ENCODE results near the gene MARVELD1. TPM values are rescaled to one million over a fixed set of nuclear protein-coding genes. Genes with fewer than 3 reads are reported as not detected.

Gene MARVELD1
- total and polyA plus RNA-seq, 2 of the 13 experiments (the other 11 are each of a cell fraction or from before 2014, with no cell fraction given), result not detected

DNA sequence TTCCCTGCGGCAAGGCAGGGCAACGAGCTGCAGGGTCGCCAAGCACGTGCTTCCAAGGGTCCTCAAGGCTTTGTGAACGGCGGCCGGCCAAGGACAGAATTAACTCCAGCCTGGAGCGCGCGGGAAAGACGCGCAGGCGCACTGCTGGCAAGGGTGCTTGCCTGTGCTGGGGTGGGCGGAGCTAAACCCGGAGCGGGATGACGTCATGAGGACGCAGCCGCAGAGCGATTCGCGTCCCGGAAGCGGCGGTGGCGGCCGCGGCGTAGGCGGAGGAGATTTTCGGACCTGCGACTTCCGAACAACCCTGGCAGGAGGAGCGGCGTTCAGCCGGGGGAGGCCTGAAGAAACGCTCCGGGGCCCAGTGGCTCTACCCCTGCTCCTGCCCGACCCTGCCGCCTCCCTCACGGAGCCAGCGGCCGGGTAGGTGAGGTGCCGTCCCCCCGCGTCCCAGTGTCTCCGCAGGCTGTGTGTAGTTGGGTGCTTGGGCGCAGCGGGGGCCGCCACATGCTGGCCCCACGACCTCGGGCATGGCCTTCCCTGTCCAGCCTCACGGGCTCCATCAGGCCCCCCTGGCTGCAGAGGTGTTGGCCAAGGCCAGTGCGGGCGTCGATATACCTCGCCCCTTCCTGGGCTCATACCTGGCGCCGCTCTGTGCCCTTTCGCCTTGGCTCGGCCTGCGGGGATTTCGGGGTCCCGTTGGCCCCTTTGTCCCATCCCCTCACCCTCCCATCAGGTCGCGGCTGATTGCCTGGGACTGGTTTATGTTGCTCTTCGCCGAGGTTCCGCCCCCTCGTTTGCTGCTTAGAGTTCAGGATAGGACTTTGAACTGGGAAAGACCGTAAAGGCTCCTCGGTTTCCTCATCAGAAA lies 23.6 kb downstream of the MARVELD1 start, which contains the start of gene ZFYVE27 (continued):
- TF ChIP-seq, protein P1, sequence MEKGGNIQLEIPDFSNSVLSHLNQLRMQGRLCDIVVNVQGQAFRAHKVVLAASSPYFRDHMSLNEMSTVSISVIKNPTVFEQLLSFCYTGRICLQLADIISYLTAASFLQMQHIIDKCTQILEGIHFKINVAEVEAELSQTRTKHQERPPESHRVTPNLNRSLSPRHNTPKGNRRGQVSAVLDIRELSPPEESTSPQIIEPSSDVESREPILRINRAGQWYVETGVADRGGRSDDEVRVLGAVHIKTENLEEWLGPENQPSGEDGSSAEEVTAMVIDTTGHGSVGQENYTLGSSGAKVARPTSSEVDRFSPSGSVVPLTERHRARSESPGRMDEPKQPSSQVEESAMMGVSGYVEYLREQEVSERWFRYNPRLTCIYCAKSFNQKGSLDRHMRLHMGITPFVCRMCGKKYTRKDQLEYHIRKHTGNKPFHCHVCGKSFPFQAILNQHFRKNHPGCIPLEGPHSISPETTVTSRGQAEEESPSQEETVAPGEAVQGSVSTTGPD (CRISPR knock-in tag; IDR thresholded peaks at IDR 0.05), result peak; percentile 74; the same call in 1 of the 2 replicates
- 0 out of 2 replicates have a peak, but pooled peaks have one; percentile 5 for TF ChIP-seq ZNF3 (CRISPR knock-in tag; IDR thresholded peaks at IDR 0.05)
- 0 out of 2 replicates have a peak, but pooled peaks have one; percentile 79 for TF ChIP-seq ZNF17 (CRISPR knock-in tag; IDR thresholded peaks at IDR 0.05)
- peak; percentile 89 for TF ChIP-seq NFE2L1 (CRISPR knock-in tag; IDR thresholded peaks at IDR 0.05; ENCODE audit: borderline replicate concordance)
- TF ChIP-seq MTA1 (CRISPR knock-in tag; IDR thresholded peaks at IDR 0.05; ENCODE audit: borderline replicate concordance), result no peak; the same call in 1 of the 2 replicates
- TF ChIP-seq IRX3 (CRISPR knock-in tag; IDR thresholded peaks at IDR 0.05; ENCODE audit: borderline replicate concordance, low read depth), result peak; percentile 100; the same call in 1 of the 2 replicates
- peak; percentile 36 for TF ChIP-seq RXRA (CRISPR knock-in tag; IDR thresholded peaks at IDR 0.05)
- TF ChIP-seq KLF9 (CRISPR knock-in tag; IDR thresholded peaks at IDR 0.05; ENCODE audit: low read depth), result 0 out of 2 replicates have a peak, but pooled peaks have one; percentile 91
- TF ChIP-seq ZNF629 (CRISPR knock-in tag; conservative IDR thresholded peaks at IDR 0.05), result no peak; the same call in 1 of the 2 replicates
- TF ChIP-seq KDM3A (CRISPR knock-in tag; IDR thresholded peaks at IDR 0.05; ENCODE audit: low read depth), result peak; percentile 93
- peak; percentile 96; the same call in 1 of the 2 replicates for TF ChIP-seq ZNF720 (CRISPR knock-in tag; IDR thresholded peaks at IDR 0.05)
- peak; percentile 87 for TF ChIP-seq ZFP1 (CRISPR knock-in tag; IDR thresholded peaks at IDR 0.05)
- TF ChIP-seq KDM4B (CRISPR knock-in tag; IDR thresholded peaks at IDR 0.05), result no peak
- TF ChIP-seq, protein P2, sequence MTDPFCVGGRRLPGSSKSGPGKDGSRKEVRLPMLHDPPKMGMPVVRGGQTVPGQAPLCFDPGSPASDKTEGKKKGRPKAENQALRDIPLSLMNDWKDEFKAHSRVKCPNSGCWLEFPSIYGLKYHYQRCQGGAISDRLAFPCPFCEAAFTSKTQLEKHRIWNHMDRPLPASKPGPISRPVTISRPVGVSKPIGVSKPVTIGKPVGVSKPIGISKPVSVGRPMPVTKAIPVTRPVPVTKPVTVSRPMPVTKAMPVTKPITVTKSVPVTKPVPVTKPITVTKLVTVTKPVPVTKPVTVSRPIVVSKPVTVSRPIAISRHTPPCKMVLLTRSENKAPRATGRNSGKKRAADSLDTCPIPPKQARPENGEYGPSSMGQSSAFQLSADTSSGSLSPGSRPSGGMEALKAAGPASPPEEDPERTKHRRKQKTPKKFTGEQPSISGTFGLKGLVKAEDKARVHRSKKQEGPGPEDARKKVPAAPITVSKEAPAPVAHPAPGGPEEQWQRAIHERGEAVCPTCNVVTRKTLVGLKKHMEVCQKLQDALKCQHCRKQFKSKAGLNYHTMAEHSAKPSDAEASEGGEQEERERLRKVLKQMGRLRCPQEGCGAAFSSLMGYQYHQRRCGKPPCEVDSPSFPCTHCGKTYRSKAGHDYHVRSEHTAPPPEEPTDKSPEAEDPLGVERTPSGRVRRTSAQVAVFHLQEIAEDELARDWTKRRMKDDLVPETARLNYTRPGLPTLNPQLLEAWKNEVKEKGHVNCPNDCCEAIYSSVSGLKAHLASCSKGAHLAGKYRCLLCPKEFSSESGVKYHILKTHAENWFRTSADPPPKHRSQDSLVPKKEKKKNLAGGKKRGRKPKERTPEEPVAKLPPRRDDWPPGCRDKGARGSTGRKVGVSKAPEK (CRISPR knock-in tag; IDR thresholded peaks at IDR 0.05; ENCODE audit: borderline replicate concordance), result no peak
- TF ChIP-seq ZNF383 (CRISPR knock-in tag; IDR thresholded peaks at IDR 0.05; ENCODE audit: borderline replicate concordance), result no peak
- TF ChIP-seq, protein P3, sequence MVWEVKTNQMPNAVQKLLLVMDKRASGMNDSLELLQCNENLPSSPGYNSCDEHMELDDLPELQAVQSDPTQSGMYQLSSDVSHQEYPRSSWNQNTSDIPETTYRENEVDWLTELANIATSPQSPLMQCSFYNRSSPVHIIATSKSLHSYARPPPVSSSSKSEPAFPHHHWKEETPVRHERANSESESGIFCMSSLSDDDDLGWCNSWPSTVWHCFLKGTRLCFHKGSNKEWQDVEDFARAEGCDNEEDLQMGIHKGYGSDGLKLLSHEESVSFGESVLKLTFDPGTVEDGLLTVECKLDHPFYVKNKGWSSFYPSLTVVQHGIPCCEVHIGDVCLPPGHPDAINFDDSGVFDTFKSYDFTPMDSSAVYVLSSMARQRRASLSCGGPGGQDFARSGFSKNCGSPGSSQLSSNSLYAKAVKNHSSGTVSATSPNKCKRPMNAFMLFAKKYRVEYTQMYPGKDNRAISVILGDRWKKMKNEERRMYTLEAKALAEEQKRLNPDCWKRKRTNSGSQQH (CRISPR knock-in tag; IDR thresholded peaks at IDR 0.05; ENCODE audit: low read depth), result peak; percentile 83; the same call in 1 of the 2 replicates
- TF ChIP-seq ZNF10 (CRISPR knock-in tag; IDR thresholded peaks at IDR 0.05; ENCODE audit: borderline replicate concordance, low read depth), result no peak
- TF ChIP-seq CEBPB (IDR thresholded peaks at IDR 0.05; ENCODE audit: borderline replicate concordance, low read depth, low read length), result no peak

All from HepG2 (cell line).